ENCODE data around the gene UBXN7.

GRCh38 chr3:196334982-196335381 lies 97.2 kb downstream of the UBXN7 start:
- TF ChIP-seq EZH2 (IDR thresholded peaks at IDR 0.05; ENCODE audit: insufficient read depth, poor library complexity, severe bottlenecking) (no peak), EZH2phosphoT487 (IDR thresholded peaks at IDR 0.05; ENCODE audit: insufficient read depth, low read depth) (no peak)

All from GM23248 (cell line).